HEK293 (cell line): ENCODE data around the gene STK40.

Experiments
- CTCF ChIA-PET: fragments of 350-600 bp; formaldehyde crosslinking; extraction: SDS; loops from one replicate; lab custom pipeline; 2021; ENCODE audit warnings: antibody characterized with exemption; lab: Yijun Ruan, JAX
- POLR2A ChIA-PET: fragments of 300-600 bp; formaldehyde crosslinking; extraction: SDS; loops from one replicate; lab custom pipeline; 2020; ENCODE audit warnings: antibody characterized with exemption, inconsistent platforms; lab: Yijun Ruan, JAX
- H3K27ac ChIP-seq: fragments of 200-500 bp; sonication (Bioruptor generic); 2 replicates; pipeline ENCODE4 v1.5.1; 2014; ENCODE audit warnings: low read depth, low read length, control low read depth, inconsistent platforms; ENCODE audit errors: extremely low read depth
- H3K36me3 ChIP-seq, 2 experiments: fragments of 200-500 bp in 1 of 2; sonication (Bioruptor generic) in 1 of 2; 1 replicate in 1 of 2; 2 replicates in 1 of 2; pipeline ENCODE4 v1.5.1; 2014 to 2017; ENCODE audit warnings: inconsistent platforms in 2 of 2, low read length in 2 of 2; ENCODE audit not compliant: control insufficient read depth in 2 of 2, insufficient read depth in 1 of 2
- H3K4me1 ChIP-seq: fragments of 200-500 bp; sonication (Bioruptor generic); 2 replicates; pipeline ENCODE4 v1.5.1; 2014; ENCODE audit warnings: mild to moderate bottlenecking, low read length, inconsistent platforms; ENCODE audit not compliant: control insufficient read depth, insufficient read depth
- H3K4me3 ChIP-seq: 2 replicates; pipeline ENCODE4 v1.5.1; 2011; ENCODE audit warnings: low read depth, mild to moderate bottlenecking, control low read depth, low read length, moderate library complexity
- H3K9me3 ChIP-seq: fragments of 200-500 bp; sonication (Bioruptor generic); 2 replicates; pipeline ENCODE4 v1.5.1; 2014; ENCODE audit warnings: low read depth, low read length, inconsistent platforms; ENCODE audit not compliant: control insufficient read depth, insufficient read depth
- GLIS1 ChIP-seq: fragments of 450-650 bp; formaldehyde crosslinking; IDR thresholded peaks from 2 replicates; pipeline ENCODE4 v1.5.1; 2016; ENCODE audit warnings: missing biosample characterization, missing genetic modification characterization
- KLF10 ChIP-seq: fragments of 450-650 bp; IDR thresholded peaks from 2 replicates; pipeline ENCODE4 v1.5.1; 2018; ENCODE audit warnings: missing biosample characterization, mild to moderate bottlenecking, missing genetic modification characterization
- KLF7 ChIP-seq: fragments of 450-650 bp; formaldehyde crosslinking; IDR thresholded peaks from 2 replicates; pipeline ENCODE4 v1.5.1; 2016; ENCODE audit warnings: missing biosample characterization, missing genetic modification characterization, borderline replicate concordance
- PRDM1 ChIP-seq: fragments of 450-650 bp; formaldehyde crosslinking; IDR thresholded peaks from 2 replicates; pipeline ENCODE4; 2016; ENCODE audit warnings: missing biosample characterization, missing genetic modification characterization
- RBAK ChIP-seq: fragments of 450-650 bp; formaldehyde crosslinking; IDR thresholded peaks from 2 replicates; pipeline ENCODE4 v1.5.1; 2016; ENCODE audit warnings: missing biosample characterization, missing genetic modification characterization
- ZBTB1 ChIP-seq: fragments of 450-650 bp; formaldehyde crosslinking; IDR thresholded peaks from 2 replicates; pipeline ENCODE4 v1.5.1; 2016; ENCODE audit warnings: missing biosample characterization, missing genetic modification characterization
- ZNF140 ChIP-seq: fragments of 450-650 bp; formaldehyde crosslinking; IDR thresholded peaks from 2 replicates; pipeline ENCODE4 v1.5.1; 2016; ENCODE audit warnings: missing biosample characterization, missing genetic modification characterization
- ZNF146 ChIP-seq: fragments of 450-650 bp; formaldehyde crosslinking; IDR thresholded peaks from 2 replicates; pipeline ENCODE4 v1.5.1; 2016; ENCODE audit warnings: missing biosample characterization, missing genetic modification characterization
- ZNF16 ChIP-seq: fragments of 450-650 bp; formaldehyde crosslinking; IDR thresholded peaks from 2 replicates; pipeline ENCODE4 v1.5.1; 2016; ENCODE audit warnings: low read depth, missing biosample characterization, missing genetic modification characterization
- ZNF311 ChIP-seq: fragments of 450-650 bp; formaldehyde crosslinking; IDR thresholded peaks from 2 replicates; pipeline ENCODE4 v1.5.1; 2017; ENCODE audit warnings: missing biosample characterization, missing genetic modification characterization, borderline replicate concordance
- ZNF350 ChIP-seq: fragments of 450-650 bp; formaldehyde crosslinking; IDR thresholded peaks from 2 replicates; pipeline ENCODE4 v1.5.0; 2017; ENCODE audit warnings: missing biosample characterization, mild to moderate bottlenecking, missing genetic modification characterization
- ZNF48 ChIP-seq: fragments of 450-650 bp; formaldehyde crosslinking; IDR thresholded peaks from 2 replicates; pipeline ENCODE4 v1.5.1; 2016; ENCODE audit warnings: missing biosample characterization, missing genetic modification characterization
- ZNF600 ChIP-seq: fragments of 450-650 bp; formaldehyde crosslinking; IDR thresholded peaks from 2 replicates; pipeline ENCODE4 v1.5.1; 2016; ENCODE audit warnings: missing biosample characterization, missing genetic modification characterization
- ZNF623 ChIP-seq: fragments of 450-650 bp; formaldehyde crosslinking; IDR thresholded peaks from 2 replicates; pipeline ENCODE4 v1.5.1; 2016; ENCODE audit warnings: missing biosample characterization, missing genetic modification characterization
- ZNF658 ChIP-seq: fragments of 450-650 bp; formaldehyde crosslinking; IDR thresholded peaks from 2 replicates; pipeline ENCODE4; 2016; ENCODE audit warnings: missing biosample characterization, missing genetic modification characterization
- ZNF76 ChIP-seq: fragments of 450-650 bp; formaldehyde crosslinking; IDR thresholded peaks from 2 replicates; pipeline ENCODE4; 2016; ENCODE audit warnings: low read depth, missing biosample characterization, missing genetic modification characterization, borderline replicate concordance
- ZNF768 ChIP-seq: fragments of 450-650 bp; formaldehyde crosslinking; IDR thresholded peaks from 2 replicates; pipeline ENCODE4 v1.5.1; 2018; ENCODE audit warnings: missing biosample characterization, mild to moderate bottlenecking, missing genetic modification characterization
- ZNF776 ChIP-seq: fragments of 450-650 bp; formaldehyde crosslinking; IDR thresholded peaks from 2 replicates; pipeline ENCODE4 v1.5.0; 2017; ENCODE audit warnings: missing biosample characterization, missing genetic modification characterization, borderline replicate concordance
- TF ChIP-seq, protein P1 (sequence below): fragments of 450-650 bp; formaldehyde crosslinking; IDR thresholded peaks from 2 replicates; pipeline ENCODE4 v1.5.1; 2017; ENCODE audit warnings: missing biosample characterization, missing genetic modification characterization
- TF ChIP-seq, protein P2 (sequence below): fragments of 450-650 bp; formaldehyde crosslinking; IDR thresholded peaks from 2 replicates; pipeline ENCODE4 v1.5.1; 2016; ENCODE audit warnings: missing biosample characterization, missing genetic modification characterization
- TF ChIP-seq, protein P3 (sequence below): fragments of 450-650 bp; formaldehyde crosslinking; IDR thresholded peaks from 2 replicates; pipeline ENCODE4 v1.5.1; 2016; ENCODE audit warnings: missing biosample characterization, missing genetic modification characterization
- TF ChIP-seq, protein P4 (sequence below): fragments of 450-650 bp; formaldehyde crosslinking; IDR thresholded peaks from 2 replicates; pipeline ENCODE4 v1.5.1; 2017; ENCODE audit warnings: missing biosample characterization, missing genetic modification characterization

The STK40 gene

DNA sequence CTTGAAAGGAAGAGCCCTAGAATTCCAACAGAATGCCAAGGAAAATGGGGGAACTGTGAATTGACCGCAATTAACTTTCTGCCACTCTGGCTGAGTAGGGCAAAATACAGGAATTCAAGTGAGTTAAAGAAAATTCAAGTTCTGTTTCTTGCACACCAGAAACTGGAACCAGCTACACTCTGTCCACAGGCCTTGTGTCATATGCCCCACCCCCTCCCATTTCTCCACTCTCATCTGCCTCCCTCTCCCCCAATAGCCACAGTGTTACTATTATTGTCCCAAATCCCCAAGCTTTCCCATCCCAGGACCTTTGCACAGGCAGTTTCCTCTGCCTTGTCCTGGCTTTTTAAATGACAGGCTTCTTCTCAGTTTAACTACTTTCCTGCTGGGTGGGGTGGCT lies 4.3 kb upstream of the STK40 start:
- Histone ChIP-seq H3K36me3 (peaks cover 10 to 49% of the 10 kb centered on the region in 2 experiments; a peak in 2 of 3 replicates), H3K4me3 (no peak overlapping the region), H3K27ac (no peak overlapping the region), H3K9me3 (no peaks in the 10 kb centered on the region), H3K4me1 (peaks cover 3% of the 10 kb centered on the region)
- TF ChIP-seq, protein P1, sequence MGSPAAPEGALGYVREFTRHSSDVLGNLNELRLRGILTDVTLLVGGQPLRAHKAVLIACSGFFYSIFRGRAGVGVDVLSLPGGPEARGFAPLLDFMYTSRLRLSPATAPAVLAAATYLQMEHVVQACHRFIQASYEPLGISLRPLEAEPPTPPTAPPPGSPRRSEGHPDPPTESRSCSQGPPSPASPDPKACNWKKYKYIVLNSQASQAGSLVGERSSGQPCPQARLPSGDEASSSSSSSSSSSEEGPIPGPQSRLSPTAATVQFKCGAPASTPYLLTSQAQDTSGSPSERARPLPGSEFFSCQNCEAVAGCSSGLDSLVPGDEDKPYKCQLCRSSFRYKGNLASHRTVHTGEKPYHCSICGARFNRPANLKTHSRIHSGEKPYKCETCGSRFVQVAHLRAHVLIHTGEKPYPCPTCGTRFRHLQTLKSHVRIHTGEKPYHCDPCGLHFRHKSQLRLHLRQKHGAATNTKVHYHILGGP (tag by site-specific recombination), result no peak
- TF ChIP-seq ZNF623 (tag by site-specific recombination) (peak; percentile 79), PRDM1 (tag by site-specific recombination) (peak; percentile 12; the same call in 1 of the 2 replicates), ZNF140 (no peak), ZNF776 (tag by site-specific recombination) (no peak), ZNF311 (no peak), KLF7 (no peak), KLF10 (no peak)
- ChIA-PET CTCF (interaction anchor here (1.7 kb wide), 1 partner anchor 7 kb away, joined by 5 read pairs; the partner anchor contains the start of gene LSM10), POLR2A (interaction anchor here (1.6 kb wide), 1 partner anchor 61 kb away, joined by 5 read pairs; the partner anchor contains the start of gene OSCP1)

DNA sequence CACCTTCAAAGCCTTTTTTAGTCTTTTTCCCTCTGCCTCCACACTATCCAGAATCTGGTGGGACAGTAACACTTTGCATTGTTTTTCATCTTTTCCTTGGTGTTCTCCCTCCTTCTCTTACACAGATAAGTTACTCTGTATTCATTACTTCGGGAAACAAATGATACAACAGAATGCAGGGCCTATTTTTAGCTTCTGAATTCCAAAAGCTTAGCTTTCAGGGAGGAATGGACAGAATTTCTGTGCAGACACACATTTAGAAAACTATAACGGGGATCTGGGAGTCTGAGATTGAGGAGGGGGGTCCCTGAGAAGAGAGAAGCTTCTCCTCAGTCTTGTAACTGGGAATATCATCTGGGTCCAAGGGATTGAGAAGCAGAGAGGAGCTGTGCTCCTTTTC lies 3.5 kb upstream of the STK40 start:
- CTCF ChIA-PET, result interaction anchor here (0.9 to 1.7 kb wide), 2 partner anchors 8 to 33 kb away, joined by 3 to 5 read pairs; partner anchors contain the start of gene LSM10
- POLR2A ChIA-PET, result interaction anchor here (1.3 to 1.6 kb wide), 2 partner anchors 9 to 61 kb away, joined by 5 to 8 read pairs; partner anchors contain the start of genes LSM10 and OSCP1

DNA sequence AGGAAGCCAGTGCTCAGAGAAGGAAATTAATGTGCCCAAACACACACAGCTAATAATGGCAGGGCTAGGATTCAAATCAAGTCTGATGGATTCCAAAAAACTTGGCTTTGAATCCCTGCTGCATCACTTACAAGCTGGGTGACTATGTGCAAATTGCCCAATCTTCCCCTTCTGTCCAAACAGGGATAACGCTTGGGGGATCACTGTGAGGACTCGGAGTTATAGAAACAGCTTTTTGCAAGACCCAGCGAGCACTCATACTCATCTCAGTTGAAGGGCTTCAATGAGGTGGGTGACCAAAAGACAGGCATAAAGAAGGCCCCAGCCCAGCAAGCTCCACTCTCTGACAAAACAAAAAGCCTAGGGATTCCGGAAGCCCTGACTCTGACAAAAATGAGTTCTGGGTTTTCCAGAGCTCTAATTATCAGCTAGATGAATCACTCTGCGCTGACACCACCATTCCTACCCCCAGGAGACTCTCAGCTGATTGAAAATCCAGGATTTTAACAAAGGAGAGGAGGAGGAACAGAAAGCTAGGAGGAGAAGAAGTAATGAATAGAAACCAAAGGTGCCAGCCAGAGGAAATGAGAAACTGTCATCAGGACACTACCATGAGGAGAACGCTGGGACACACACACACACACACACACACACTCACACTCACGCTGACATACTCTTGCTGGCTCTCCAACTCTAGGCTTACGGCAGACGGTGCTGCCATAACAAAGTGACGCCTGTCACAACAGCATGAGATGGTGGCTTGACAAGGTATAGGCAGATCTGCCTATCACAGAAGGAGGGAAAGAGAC lies 1.6 kb upstream of the STK40 start:
- H3K9me3 ChIP-seq, result no peaks in the 10 kb centered on the region
- H3K27ac ChIP-seq, result peak overlapping the region; percentile 78
- CTCF ChIA-PET, result interaction anchor here (0.5 to 2.0 kb wide), 7 partner anchors 8 to 237 kb away, joined by 3 to 19 read pairs (median 4); partner anchors contain the start of gene OSCP1
- peaks cover 3% of the 10 kb centered on the region for H3K4me1 ChIP-seq
- H3K36me3 ChIP-seq, result peaks cover 6 to 29% of the 10 kb centered on the region in 2 experiments; a peak in 2 of 3 replicates
- H3K4me3 ChIP-seq, result no peak overlapping the region
- POLR2A ChIA-PET, result interaction anchor here (0.9 to 5.8 kb wide), 7 partner anchors 10 to 238 kb away, joined by 3 to 103 read pairs (median 7); partner anchors contain the start of genes LSM10, MRPS15, OSCP1 and SH3D21
- TF ChIP-seq, protein P2, sequence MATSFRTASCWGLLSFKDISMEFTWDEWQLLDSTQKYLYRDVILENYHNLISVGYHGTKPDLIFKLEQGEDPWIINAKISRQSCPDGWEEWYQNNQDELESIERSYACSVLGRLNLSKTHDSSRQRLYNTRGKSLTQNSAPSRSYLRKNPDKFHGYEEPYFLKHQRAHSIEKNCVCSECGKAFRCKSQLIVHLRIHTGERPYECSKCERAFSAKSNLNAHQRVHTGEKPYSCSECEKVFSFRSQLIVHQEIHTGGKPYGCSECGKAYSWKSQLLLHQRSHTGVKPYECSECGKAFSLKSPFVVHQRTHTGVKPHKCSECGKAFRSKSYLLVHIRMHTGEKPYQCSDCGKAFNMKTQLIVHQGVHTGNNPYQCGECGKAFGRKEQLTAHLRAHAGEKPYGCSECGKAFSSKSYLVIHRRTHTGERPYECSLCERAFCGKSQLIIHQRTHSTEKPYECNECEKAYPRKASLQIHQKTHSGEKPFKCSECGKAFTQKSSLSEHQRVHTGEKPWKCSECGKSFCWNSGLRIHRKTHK (tag by site-specific recombination), result no peak
- TF ChIP-seq ZNF350, result no peak
- TF ChIP-seq ZBTB1 (tag by site-specific recombination), result no peak
- TF ChIP-seq, protein P3, sequence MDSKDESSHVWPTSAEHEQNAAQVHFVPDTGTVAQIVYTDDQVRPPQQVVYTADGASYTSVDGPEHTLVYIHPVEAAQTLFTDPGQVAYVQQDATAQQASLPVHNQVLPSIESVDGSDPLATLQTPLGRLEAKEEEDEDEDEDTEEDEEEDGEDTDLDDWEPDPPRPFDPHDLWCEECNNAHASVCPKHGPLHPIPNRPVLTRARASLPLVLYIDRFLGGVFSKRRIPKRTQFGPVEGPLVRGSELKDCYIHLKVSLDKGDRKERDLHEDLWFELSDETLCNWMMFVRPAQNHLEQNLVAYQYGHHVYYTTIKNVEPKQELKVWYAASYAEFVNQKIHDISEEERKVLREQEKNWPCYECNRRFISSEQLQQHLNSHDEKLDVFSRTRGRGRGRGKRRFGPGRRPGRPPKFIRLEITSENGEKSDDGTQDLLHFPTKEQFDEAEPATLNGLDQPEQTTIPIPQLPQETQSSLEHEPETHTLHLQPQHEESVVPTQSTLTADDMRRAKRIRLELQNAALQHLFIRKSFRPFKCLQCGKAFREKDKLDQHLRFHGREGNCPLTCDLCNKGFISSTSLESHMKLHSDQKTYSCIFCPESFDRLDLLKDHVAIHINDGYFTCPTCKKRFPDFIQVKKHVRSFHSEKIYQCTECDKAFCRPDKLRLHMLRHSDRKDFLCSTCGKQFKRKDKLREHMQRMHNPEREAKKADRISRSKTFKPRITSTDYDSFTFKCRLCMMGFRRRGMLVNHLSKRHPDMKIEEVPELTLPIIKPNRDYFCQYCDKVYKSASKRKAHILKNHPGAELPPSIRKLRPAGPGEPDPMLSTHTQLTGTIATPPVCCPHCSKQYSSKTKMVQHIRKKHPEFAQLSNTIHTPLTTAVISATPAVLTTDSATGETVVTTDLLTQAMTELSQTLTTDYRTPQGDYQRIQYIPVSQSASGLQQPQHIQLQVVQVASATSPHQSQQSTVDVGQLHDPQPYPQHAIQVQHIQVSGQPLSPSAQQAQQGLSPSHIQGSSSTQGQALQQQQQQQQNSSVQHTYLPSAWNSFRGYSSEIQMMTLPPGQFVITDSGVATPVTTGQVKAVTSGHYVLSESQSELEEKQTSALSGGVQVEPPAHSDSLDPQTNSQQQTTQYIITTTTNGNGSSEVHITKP, result 0 out of 2 replicates have a peak, but pooled peaks have one; percentile 31
- TF ChIP-seq ZNF600, result peak; percentile 70
- TF ChIP-seq GLIS1 (tag by site-specific recombination), result peak; percentile 54
- 0 out of 2 replicates have a peak, but pooled peaks have one; percentile 77 for TF ChIP-seq ZNF768
- TF ChIP-seq ZNF76 (tag by site-specific recombination), result 0 out of 2 replicates have a peak, but pooled peaks have one; percentile 26

More for the DNA sequence above, 3.5 kb upstream of the STK40 start:
- Histone ChIP-seq H3K9me3 (no peaks in the 10 kb centered on the region), H3K27ac (no peak overlapping the region), H3K36me3 (peaks cover 10 to 48% of the 10 kb centered on the region in 2 experiments; a peak in 2 of 3 replicates), H3K4me1 (peaks cover 3% of the 10 kb centered on the region), H3K4me3 (no peak overlapping the region)
- no peak for TF ChIP-seq ZNF658
- no peak for TF ChIP-seq ZNF146
- no peak for TF ChIP-seq ZNF16 (tag by site-specific recombination)
- no peak for TF ChIP-seq ZNF48 (tag by site-specific recombination)
- TF ChIP-seq, protein P4, sequence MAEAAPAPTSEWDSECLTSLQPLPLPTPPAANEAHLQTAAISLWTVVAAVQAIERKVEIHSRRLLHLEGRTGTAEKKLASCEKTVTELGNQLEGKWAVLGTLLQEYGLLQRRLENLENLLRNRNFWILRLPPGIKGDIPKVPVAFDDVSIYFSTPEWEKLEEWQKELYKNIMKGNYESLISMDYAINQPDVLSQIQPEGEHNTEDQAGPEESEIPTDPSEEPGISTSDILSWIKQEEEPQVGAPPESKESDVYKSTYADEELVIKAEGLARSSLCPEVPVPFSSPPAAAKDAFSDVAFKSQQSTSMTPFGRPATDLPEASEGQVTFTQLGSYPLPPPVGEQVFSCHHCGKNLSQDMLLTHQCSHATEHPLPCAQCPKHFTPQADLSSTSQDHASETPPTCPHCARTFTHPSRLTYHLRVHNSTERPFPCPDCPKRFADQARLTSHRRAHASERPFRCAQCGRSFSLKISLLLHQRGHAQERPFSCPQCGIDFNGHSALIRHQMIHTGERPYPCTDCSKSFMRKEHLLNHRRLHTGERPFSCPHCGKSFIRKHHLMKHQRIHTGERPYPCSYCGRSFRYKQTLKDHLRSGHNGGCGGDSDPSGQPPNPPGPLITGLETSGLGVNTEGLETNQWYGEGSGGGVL (tag by site-specific recombination), result no peak
- no peak for TF ChIP-seq RBAK
